Trophoblast cell (in vitro differentiated cells and primary cell): ENCODE data around the gene DMXL1.

Source experiments
- DNase-seq, 2 donors: peaks; one replicate each; pipeline ENCODE4 v3.0.0-alpha.2; 2016
- H2AFZ ChIP-seq: 2 replicates; pipeline ENCODE4 v1.6.1; 2013; ENCODE audit warnings: low read length, moderate library complexity, mild to moderate bottlenecking; ENCODE audit not compliant: insufficient read depth, poor library complexity
- H2AK5ac ChIP-seq: 2 replicates; pipeline ENCODE4 v1.6.1; 2013; ENCODE audit warnings: mild to moderate bottlenecking, low read length
- H2BK120ac ChIP-seq: 2 replicates; pipeline ENCODE4 v1.6.1; 2013; ENCODE audit warnings: low read length, mild to moderate bottlenecking, moderate library complexity; ENCODE audit not compliant: insufficient read depth, poor library complexity
- H2BK12ac ChIP-seq: 2 replicates; pipeline ENCODE4 v1.6.1; 2013; ENCODE audit warnings: mild to moderate bottlenecking, low read length, moderate library complexity
- H2BK5ac ChIP-seq: 2 replicates; pipeline ENCODE4 v1.6.1; 2013; ENCODE audit warnings: low read length, low read depth, moderate library complexity, mild to moderate bottlenecking; ENCODE audit not compliant: poor library complexity
- H3K14ac ChIP-seq: 2 replicates; pipeline ENCODE4 v1.6.1; 2013; ENCODE audit warnings: mild to moderate bottlenecking, low read length
- H3K18ac ChIP-seq: 2 replicates; pipeline ENCODE4 v1.6.1; 2013; ENCODE audit warnings: mild to moderate bottlenecking, low read length
- H3K23ac ChIP-seq: 2 replicates; pipeline ENCODE4 v1.6.1; 2013; ENCODE audit warnings: low read length
- H3K27ac ChIP-seq: 2 replicates; pipeline ENCODE4 v1.5.1; 2013; ENCODE audit warnings: low read depth, mild to moderate bottlenecking, inconsistent platforms, low read length, moderate library complexity
- H3K27me3 ChIP-seq: 2 replicates; pipeline ENCODE4 v1.6.1; 2013; ENCODE audit warnings: inconsistent platforms, mild to moderate bottlenecking, low read length, moderate library complexity; ENCODE audit not compliant: insufficient read depth
- H3K36me3 ChIP-seq, 2 experiments: 1 replicate in 1 of 2; 2 replicates in 1 of 2; pipeline ENCODE4 v1.6.1; 2013; ENCODE audit warnings: low read length in 2 of 2, mild to moderate bottlenecking in 2 of 2, moderate library complexity in 1 of 2; ENCODE audit not compliant: insufficient read depth in 2 of 2, control insufficient read depth in 1 of 2
- H3K4ac ChIP-seq: 2 replicates; pipeline ENCODE4 v1.6.1; 2013; ENCODE audit warnings: low read depth, mild to moderate bottlenecking, low read length, moderate library complexity
- H3K4me1 ChIP-seq, 2 experiments: 1 replicate in 1 of 2; 2 replicates in 1 of 2; pipeline ENCODE4 v1.6.1; 2013; ENCODE audit warnings: low read length in 2 of 2, mild to moderate bottlenecking in 2 of 2, moderate library complexity in 1 of 2; ENCODE audit not compliant: insufficient read depth in 2 of 2, control insufficient read depth in 1 of 2
- H3K4me2 ChIP-seq: 2 replicates; pipeline ENCODE4 v1.6.1; 2013; ENCODE audit warnings: inconsistent platforms, mild to moderate bottlenecking, low read length, moderate library complexity
- H3K4me3 ChIP-seq: 2 replicates; pipeline ENCODE4 v1.5.1; 2013; ENCODE audit warnings: mild to moderate bottlenecking, low read depth, low read length, inconsistent platforms
- H3K79me1 ChIP-seq: one replicate; pipeline ENCODE4 v1.6.1; 2013; ENCODE audit warnings: low read length
- H3K79me2 ChIP-seq: 2 replicates; pipeline ENCODE4 v1.6.1; 2013; ENCODE audit warnings: low read length, mild to moderate bottlenecking; ENCODE audit not compliant: control insufficient read depth, insufficient read depth, poor library complexity
- H3K9ac ChIP-seq: 2 replicates; pipeline ENCODE4 v1.6.1; 2013; ENCODE audit warnings: mild to moderate bottlenecking, low read length
- H3K9me3 ChIP-seq: 2 replicates; pipeline ENCODE4 v1.6.1; 2013; ENCODE audit warnings: low read depth, mild to moderate bottlenecking, control low read depth, inconsistent platforms, low read length; ENCODE audit not compliant: insufficient read depth
- H4K12ac ChIP-seq: 2 replicates; pipeline ENCODE4 v1.6.1; 2013; ENCODE audit warnings: low read depth, mild to moderate bottlenecking, low read length, moderate library complexity
- H4K8ac ChIP-seq: 2 replicates; pipeline ENCODE4 v1.6.1; 2013; ENCODE audit warnings: low read depth, mild to moderate bottlenecking, low read length, moderate library complexity
- H4K91ac ChIP-seq: one replicate; pipeline ENCODE4 v1.6.1; 2013; ENCODE audit warnings: low read depth, mild to moderate bottlenecking, low read length, moderate library complexity
- WGBS: extraction: QIAGEN DNeasy Blood & Tissue Kit; methylation state at CpG from one replicate; pipeline ENCODE4 v1.1.7; 2013; ENCODE audit warnings: missing lambda C conversion rate; ENCODE audit not compliant: insufficient read length, insufficient coverage; ENCODE audit errors: extremely low coverage; 5-methylcytosine and 5-hydroxymethylcytosine counted together

DMXL1 gene

DNA sequence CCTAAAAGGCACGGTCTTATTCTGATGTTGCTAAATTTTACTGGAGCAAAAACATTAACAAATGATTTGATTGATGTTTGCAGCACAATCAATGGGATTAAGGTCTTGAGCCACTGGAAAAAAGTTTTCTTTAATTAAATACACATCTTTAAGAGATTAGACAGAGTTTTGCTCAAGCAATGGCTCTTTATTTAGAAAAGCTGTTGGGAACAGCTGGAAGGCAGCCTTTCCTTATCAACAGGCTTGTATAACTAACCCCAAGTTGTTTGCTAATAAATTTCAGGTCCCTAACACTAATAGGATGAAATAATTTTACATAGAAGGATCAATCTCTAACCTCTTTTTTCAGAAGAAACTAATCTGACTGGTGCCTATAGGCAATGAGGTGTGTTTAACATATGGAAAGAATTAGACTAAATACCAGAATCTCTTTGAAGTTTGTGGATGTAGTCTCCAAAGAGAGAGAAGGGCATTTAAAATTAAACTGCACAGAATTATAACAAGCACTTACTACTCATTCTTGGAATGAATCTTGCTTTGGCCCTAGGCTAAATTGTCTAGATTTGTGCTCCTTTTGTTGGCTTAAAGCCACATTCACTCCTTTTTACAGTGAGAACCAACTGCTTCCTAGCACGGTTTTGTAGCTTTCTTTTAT, 217.6 kb downstream of the DMXL1 start:
- Histone ChIP-seq H3K9me3 (no peaks in the 10 kb centered on the region), H3K4me2 (no peak overlapping the region), H2BK12ac (no peak overlapping the region), H3K36me3 (no peaks in the 10 kb centered on the region), H3K4me3 (no peak overlapping the region), H3K27me3 (no peaks in the 10 kb centered on the region), H2BK120ac (no peak overlapping the region), H3K79me1 (peaks cover 16% of the 10 kb centered on the region), H3K79me2 (no peaks in the 10 kb centered on the region), H3K18ac (no peak overlapping the region), H2AK5ac (no peak overlapping the region), H3K4ac (no peak overlapping the region), H3K27ac (peak overlapping the region; percentile 57), H3K23ac (no peak overlapping the region), H4K12ac (no peak overlapping the region), H2AFZ (no peak overlapping the region), H4K91ac (no peak overlapping the region), H3K9ac (no peak overlapping the region), H4K8ac (no peak overlapping the region), H2BK5ac (no peak overlapping the region), H3K4me1 (peaks cover 22 to 25% of the 10 kb centered on the region in 2 experiments), H3K14ac (no peak overlapping the region)
- peak; percentile 58 to 93 for DNase-seq
- WGBS = no CpG with 5 or more reads among the region's 2 CpGs

DNA sequence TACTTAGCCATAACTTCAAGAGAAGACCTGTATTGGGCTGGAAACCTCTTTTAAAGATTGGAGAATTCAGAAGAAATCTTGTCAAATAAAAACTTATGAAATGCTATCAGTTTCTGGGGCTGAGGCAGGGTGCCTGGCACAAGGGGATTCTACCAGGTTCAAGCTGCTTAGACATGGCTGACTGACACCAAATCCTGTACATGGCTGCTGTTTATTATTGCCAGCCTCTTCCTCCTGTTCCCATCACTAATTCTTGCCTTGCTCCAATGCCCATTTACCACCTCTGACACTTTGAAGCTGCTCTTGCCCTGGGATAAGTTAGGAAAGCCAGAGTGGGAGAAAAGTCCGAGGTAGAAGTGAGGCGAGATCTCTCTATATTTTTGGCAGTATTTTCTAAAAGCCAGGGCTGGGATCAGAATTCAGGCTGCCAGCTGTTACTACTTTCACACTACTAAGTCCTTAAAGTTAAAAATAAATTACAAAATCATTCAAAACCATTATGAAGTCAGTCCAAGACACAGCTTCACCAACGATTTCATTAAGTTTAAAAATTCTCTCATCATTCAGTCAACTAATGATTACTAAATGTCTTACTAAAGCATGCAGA, 218.7 kb downstream of the DMXL1 start:
- DNase-seq = no peak
- peak overlapping the region; percentile 59 for H2BK12ac ChIP-seq
- peak overlapping the region; percentile 14 for H3K18ac ChIP-seq
- no peak overlapping the region for H2AFZ ChIP-seq
- no CpG with 5 or more reads among the region's 3 CpGs for WGBS
- H3K27me3 ChIP-seq = no peaks in the 10 kb centered on the region
- peaks cover 16% of the 10 kb centered on the region for H3K79me1 ChIP-seq
- no peaks in the 10 kb centered on the region for H3K36me3 ChIP-seq
- no peak overlapping the region for H3K4me3 ChIP-seq
- peaks cover 22 to 25% of the 10 kb centered on the region in 2 experiments for H3K4me1 ChIP-seq
- H2AK5ac ChIP-seq = peak overlapping the region; percentile 23
- H3K14ac ChIP-seq = peak overlapping the region; percentile 66
- H2BK5ac ChIP-seq = no peak overlapping the region
- H3K27ac ChIP-seq = peak overlapping the region; percentile 41
- peak overlapping the region; percentile 39 for H3K4ac ChIP-seq
- H3K79me2 ChIP-seq = no peaks in the 10 kb centered on the region
- no peaks in the 10 kb centered on the region for H3K9me3 ChIP-seq
- H2BK120ac ChIP-seq = peak overlapping the region; percentile 74
- peak overlapping the region; percentile 79 for H4K91ac ChIP-seq
- no peak overlapping the region for H3K4me2 ChIP-seq
- H3K9ac ChIP-seq = no peak overlapping the region
- H4K8ac ChIP-seq = no peak overlapping the region
- no peak overlapping the region for H3K23ac ChIP-seq
- no peak overlapping the region for H4K12ac ChIP-seq

DNA sequence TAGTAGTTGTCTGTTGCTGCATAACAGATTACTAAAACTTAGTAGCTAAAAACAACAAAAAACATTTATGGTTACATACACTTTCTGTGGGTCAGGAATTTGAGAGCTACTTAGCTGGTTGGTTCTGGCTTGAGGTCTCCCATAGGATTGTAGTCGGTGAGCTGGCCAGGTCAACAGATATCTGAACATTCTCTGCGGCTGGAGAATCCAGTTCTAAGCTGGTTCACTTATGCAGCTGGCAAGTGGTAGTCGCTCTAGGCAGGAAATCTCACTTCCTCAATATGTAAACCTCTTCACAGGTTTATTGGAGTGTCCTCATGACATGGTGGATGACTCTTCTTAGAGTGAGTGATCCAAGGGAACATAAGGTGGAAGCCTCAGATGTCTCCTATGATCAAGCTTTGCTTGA, 219.3 kb downstream of the DMXL1 start:
- Histone ChIP-seq H3K36me3 (no peaks in the 10 kb centered on the region), H3K4me2 (no peak overlapping the region), H3K9ac (no peak overlapping the region), H3K18ac (no peak overlapping the region), H2BK120ac (peak overlapping the region; percentile 1), H2AK5ac (no peak overlapping the region), H3K4me3 (no peak overlapping the region), H4K8ac (no peak overlapping the region), H3K27me3 (no peaks in the 10 kb centered on the region), H4K91ac (no peak overlapping the region), H3K4me1 (peaks cover 19 to 23% of the 10 kb centered on the region in 2 experiments), H3K27ac (no peak overlapping the region), H3K9me3 (no peaks in the 10 kb centered on the region), H3K23ac (no peak overlapping the region), H2BK5ac (no peak overlapping the region), H3K14ac (no peak overlapping the region), H4K12ac (no peak overlapping the region), H2AFZ (no peak overlapping the region), H3K79me1 (peaks cover 16% of the 10 kb centered on the region), H2BK12ac (no peak overlapping the region), H3K4ac (no peak overlapping the region), H3K79me2 (no peaks in the 10 kb centered on the region)
- WGBS = no CpG with 5 or more reads among the region's 3 CpGs
- DNase-seq = peak; percentile 79 to 90

DNA sequence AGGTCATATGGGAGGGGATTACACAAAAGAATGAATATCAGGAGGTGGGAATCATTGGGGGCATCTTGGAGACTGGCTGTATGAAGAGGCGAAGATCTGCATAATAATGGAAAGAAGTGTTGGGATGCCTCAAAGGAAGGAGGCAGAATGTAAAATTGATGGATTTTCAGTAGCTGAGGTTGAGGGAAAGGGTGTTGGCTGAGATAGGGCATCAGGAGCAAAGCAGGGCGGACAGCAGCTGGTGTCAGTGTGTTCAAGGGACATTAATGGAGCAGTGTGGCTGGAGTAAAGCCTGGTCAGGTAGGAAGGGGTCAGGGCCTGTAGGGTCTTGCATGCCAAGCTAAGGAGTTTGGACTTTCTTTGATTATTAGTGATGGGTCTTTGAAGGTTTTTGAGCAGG, 219.7 kb downstream of the DMXL1 start:
- Histone ChIP-seq H3K23ac (no peak overlapping the region), H2AFZ (no peak overlapping the region), H3K14ac (peak overlapping the region; percentile 24), H3K4me1 (peaks cover 19 to 21% of the 10 kb centered on the region in 2 experiments), H3K27ac (no peak overlapping the region), H3K27me3 (no peaks in the 10 kb centered on the region), H3K4ac (peak overlapping the region; percentile 17), H2BK5ac (peak overlapping the region; percentile 15), H3K9ac (no peak overlapping the region), H3K79me1 (peaks cover 16% of the 10 kb centered on the region), H3K79me2 (no peaks in the 10 kb centered on the region), H2BK12ac (peak overlapping the region; percentile 35), H3K4me2 (no peak overlapping the region), H3K4me3 (no peak overlapping the region), H4K8ac (no peak overlapping the region), H4K12ac (no peak overlapping the region), H3K18ac (peak overlapping the region; percentile 43), H2AK5ac (no peak overlapping the region), H2BK120ac (no peak overlapping the region), H3K9me3 (no peaks in the 10 kb centered on the region), H3K36me3 (no peaks in the 10 kb centered on the region), H4K91ac (peak overlapping the region; percentile 29)
- DNase-seq = no peak
- WGBS = no CpG with 5 or more reads among the region's 2 CpGs
